PC-9 (cell line): Measurements from ENCODE around the gene TUBGCP4.

Source experiments
- EZH2 ChIP-seq: fragments of 200-600 bp; sonication (generic); IDR thresholded peaks from 2 replicates; pipeline ENCODE4 v1.8.0; 2017; ENCODE audit warnings: antibody characterized with exemption, low read depth
- TF ChIP-seq, protein P1 (sequence below): fragments of 200-600 bp; sonication (generic); conservative IDR thresholded peaks from 2 replicates; pipeline ENCODE4 v1.6.1; 2017; ENCODE audit warnings: mixed run types, antibody characterized with exemption, mild to moderate bottlenecking, moderate library complexity

DNA sequence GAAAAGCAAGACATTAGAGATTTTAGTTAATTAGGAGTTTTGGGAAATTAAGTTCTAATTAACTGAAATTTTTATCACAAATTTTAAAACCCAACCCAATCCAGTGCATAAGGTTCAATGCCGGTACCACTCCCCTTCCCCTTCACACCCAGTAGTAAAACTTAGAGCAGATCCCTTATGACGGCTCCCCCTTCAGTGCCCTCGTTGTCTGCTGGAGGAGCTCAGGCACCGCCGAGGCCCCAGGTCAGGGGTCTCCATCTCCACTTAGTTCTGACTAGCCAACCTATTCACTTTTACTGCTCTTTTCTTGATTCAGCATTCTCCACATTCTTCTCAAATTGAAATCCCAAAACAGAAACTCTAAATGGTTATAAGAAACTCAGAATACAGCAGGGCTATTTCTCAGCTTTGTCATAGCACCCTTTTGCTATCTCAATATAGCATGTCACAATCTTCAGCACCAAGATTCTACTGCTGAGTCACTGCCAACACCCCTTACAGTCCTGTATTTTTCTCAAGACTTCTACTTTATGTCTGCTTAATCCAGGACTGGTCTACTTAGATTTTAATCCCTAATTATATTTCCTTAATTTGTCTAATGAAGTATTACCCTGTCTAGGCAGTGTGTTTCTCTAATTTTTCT is 39.8 kb downstream of the TUBGCP4 start:
- TF ChIP-seq, protein P1, sequence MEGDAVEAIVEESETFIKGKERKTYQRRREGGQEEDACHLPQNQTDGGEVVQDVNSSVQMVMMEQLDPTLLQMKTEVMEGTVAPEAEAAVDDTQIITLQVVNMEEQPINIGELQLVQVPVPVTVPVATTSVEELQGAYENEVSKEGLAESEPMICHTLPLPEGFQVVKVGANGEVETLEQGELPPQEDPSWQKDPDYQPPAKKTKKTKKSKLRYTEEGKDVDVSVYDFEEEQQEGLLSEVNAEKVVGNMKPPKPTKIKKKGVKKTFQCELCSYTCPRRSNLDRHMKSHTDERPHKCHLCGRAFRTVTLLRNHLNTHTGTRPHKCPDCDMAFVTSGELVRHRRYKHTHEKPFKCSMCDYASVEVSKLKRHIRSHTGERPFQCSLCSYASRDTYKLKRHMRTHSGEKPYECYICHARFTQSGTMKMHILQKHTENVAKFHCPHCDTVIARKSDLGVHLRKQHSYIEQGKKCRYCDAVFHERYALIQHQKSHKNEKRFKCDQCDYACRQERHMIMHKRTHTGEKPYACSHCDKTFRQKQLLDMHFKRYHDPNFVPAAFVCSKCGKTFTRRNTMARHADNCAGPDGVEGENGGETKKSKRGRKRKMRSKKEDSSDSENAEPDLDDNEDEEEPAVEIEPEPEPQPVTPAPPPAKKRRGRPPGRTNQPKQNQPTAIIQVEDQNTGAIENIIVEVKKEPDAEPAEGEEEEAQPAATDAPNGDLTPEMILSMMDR: no peak
- TF ChIP-seq EZH2: no peak
